ENCODE data around the gene ABCC1.

- TF ChIP-seq CTCF (IDR thresholded peaks at IDR 0.05) (no peak), POLR2A (IDR thresholded peaks at IDR 0.05) (no peak)
These were observed 222.0 kb downstream of the ABCC1 start for GRCh38 chr16:16171332-16171919.
